ENCODE results near the gene P4HB. TPM values are rescaled to one million over a fixed set of nuclear protein-coding genes. Genes with fewer than 3 reads are reported as not detected.

P4HB gene
- polyA plus RNA-seq, 1 of the 3 experiments (the other 2 are of a cell fraction): 165 TPM

GRCh38 chr17:81877569-81877968 is 17.2 kb upstream of the P4HB start:
- Histone ChIP-seq H3K9me2 (no peaks in the 10 kb centered on the region), H3K4me2 (no peak overlapping the region), H4K20me1 (ENCODE audit: insufficient read depth) (no peaks in the 10 kb centered on the region), H3K27ac (ENCODE audit: low read depth in 2 of 2, low read length in 1 of 2) (no peak overlapping the region), H3K4me1 (ENCODE audit: control insufficient read depth in 1 of 2, insufficient read depth in 2 of 2, low read depth in 1 of 2, low read length in 1 of 2) (no peaks in the 10 kb centered on the region; a peak in 1 of 4 replicates), H3K36me3 (replicated peaks in 1 of 2; ENCODE audit: control insufficient read depth in 1 of 2, insufficient read depth in 2 of 2, low read length in 1 of 2) (peaks cover 15 to 38% of the 10 kb centered on the region in 2 experiments), H2AFZ (ENCODE audit: low read depth) (no peak overlapping the region), H3K4me3 (ENCODE audit: low read depth in 2 of 2, low read length in 1 of 2) (no peak overlapping the region), H3K9me3 (no peaks in the 10 kb centered on the region), H3F3A (replicated peaks; ENCODE audit: insufficient read depth) (peaks cover 59% of the 10 kb centered on the region), H3K27me3 (ENCODE audit: insufficient read depth) (no peaks in the 10 kb centered on the region), H3K9ac (no peak overlapping the region), H3K79me2 (ENCODE audit: insufficient read depth) (peaks cover 15% of the 10 kb centered on the region)
- ChIA-PET POLR2A (no interaction called here), CTCF (interaction anchor here (1.1 to 1.4 kb wide), 2 partner anchors 16 to 71 kb away, joined by 4 read pairs; no protein-coding TSS in a partner anchor)
- TF ChIP-seq, protein P1, sequence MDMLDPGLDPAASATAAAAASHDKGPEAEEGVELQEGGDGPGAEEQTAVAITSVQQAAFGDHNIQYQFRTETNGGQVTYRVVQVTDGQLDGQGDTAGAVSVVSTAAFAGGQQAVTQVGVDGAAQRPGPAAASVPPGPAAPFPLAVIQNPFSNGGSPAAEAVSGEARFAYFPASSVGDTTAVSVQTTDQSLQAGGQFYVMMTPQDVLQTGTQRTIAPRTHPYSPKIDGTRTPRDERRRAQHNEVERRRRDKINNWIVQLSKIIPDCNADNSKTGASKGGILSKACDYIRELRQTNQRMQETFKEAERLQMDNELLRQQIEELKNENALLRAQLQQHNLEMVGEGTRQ (IDR thresholded peaks at IDR 0.05; ENCODE audit: borderline replicate concordance, low read depth, low read length): no peak
- no peak for TF ChIP-seq PBX3 (IDR thresholded peaks at IDR 0.05)
- no peak for TF ChIP-seq GATA2 (CRISPR knock-in tag; IDR thresholded peaks at IDR 0.05)
- 95% methylated on average over 5 of the region's 5 CpGs for WGBS (ENCODE audit: low lambda C conversion rate)
- no peak for DNase-seq

- Histone ChIP-seq H3K36me3 (replicated peaks in 1 of 2; ENCODE audit: control insufficient read depth in 1 of 2, insufficient read depth in 2 of 2, low read length in 1 of 2) (peaks cover 15 to 22% of the 10 kb centered on the region in 2 experiments), H2AFZ (ENCODE audit: low read depth) (peak overlapping the region; percentile 69), H3K9me3 (no peaks in the 10 kb centered on the region), H3K4me2 (peak overlapping the region; percentile 100), H4K20me1 (ENCODE audit: insufficient read depth) (peaks cover 34% of the 10 kb centered on the region), H3K9ac (peak overlapping the region; percentile 99), H3K79me2 (ENCODE audit: insufficient read depth) (peaks cover 51% of the 10 kb centered on the region), H3K4me3 (ENCODE audit: low read depth in 2 of 2, low read length in 1 of 2) (peak overlapping the region; percentile 82 to 83), H3K4me1 (ENCODE audit: control insufficient read depth in 1 of 2, insufficient read depth in 2 of 2, low read depth in 1 of 2, low read length in 1 of 2) (peaks cover 24 to 40% of the 10 kb centered on the region in 2 experiments; a peak in 3 of 4 replicates), H3K27ac (ENCODE audit: low read depth in 2 of 2, low read length in 1 of 2) (peak overlapping the region; percentile 95), H3F3A (replicated peaks; ENCODE audit: insufficient read depth) (peaks cover 70% of the 10 kb centered on the region), H3K27me3 (ENCODE audit: insufficient read depth) (no peaks in the 10 kb centered on the region), H3K9me2 (no peaks in the 10 kb centered on the region)
- ChIA-PET CTCF (interaction anchor here (1.0 to 6.9 kb wide), 11 partner anchors 10 to 150 kb away, joined by 3 to 54 read pairs (median 22); partner anchors contain the start of genes ALYREF, ANAPC11, CENPX and LRRC45), POLR2A (interaction anchor here (0.5 to 2.4 kb wide), 11 partner anchors 10 to 344 kb away, joined by 3 to 16 read pairs (median 5); partner anchors contain the start of genes ARL16, HGS, MAFG and MCRIP1)
- WGBS (ENCODE audit: low lambda C conversion rate): 6% methylated on average over 28 of the region's 86 CpGs
- DNase-seq: peak; percentile 100
- TF ChIP-seq RXRA (IDR thresholded peaks at IDR 0.05; ENCODE audit: borderline replicate concordance, low read depth): no peak
- TF ChIP-seq NRF1 (IDR thresholded peaks at IDR 0.05; ENCODE audit: low read depth, low read length): peak; percentile 92
- TF ChIP-seq, protein P2, sequence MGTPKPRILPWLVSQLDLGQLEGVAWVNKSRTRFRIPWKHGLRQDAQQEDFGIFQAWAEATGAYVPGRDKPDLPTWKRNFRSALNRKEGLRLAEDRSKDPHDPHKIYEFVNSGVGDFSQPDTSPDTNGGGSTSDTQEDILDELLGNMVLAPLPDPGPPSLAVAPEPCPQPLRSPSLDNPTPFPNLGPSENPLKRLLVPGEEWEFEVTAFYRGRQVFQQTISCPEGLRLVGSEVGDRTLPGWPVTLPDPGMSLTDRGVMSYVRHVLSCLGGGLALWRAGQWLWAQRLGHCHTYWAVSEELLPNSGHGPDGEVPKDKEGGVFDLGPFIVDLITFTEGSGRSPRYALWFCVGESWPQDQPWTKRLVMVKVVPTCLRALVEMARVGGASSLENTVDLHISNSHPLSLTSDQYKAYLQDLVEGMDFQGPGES (IDR thresholded peaks at IDR 0.05; ENCODE audit: low read depth, low read length): no peak
- peak; percentile 86; the same call in 1 of the 2 replicates for TF ChIP-seq SIN3A (IDR thresholded peaks at IDR 0.05; ENCODE audit: borderline replicate concordance, low read depth, low read length)
- TF ChIP-seq TEAD4 (IDR thresholded peaks at IDR 0.05; ENCODE audit: borderline replicate concordance, insufficient read depth): peak; percentile 54; the same call in 1 of the 2 replicates
- TF ChIP-seq GATA2 (CRISPR knock-in tag; IDR thresholded peaks at IDR 0.05): no peak
- TF ChIP-seq CHD2 (IDR thresholded peaks at IDR 0.05; ENCODE audit: low read length, partially characterized antibody): peak; percentile 51
- peak; percentile 95; the same call in 1 of the 2 replicates for TF ChIP-seq ELF1 (IDR thresholded peaks at IDR 0.05)
- TF ChIP-seq JUND (IDR thresholded peaks at IDR 0.05): no peak
- peak; percentile 90 for TF ChIP-seq TAF1 (IDR thresholded peaks at IDR 0.05; ENCODE audit: borderline replicate concordance, low read depth, low read length)
- TF ChIP-seq ZBTB33 (IDR thresholded peaks at IDR 0.05; ENCODE audit: borderline replicate concordance, low read depth): peak; percentile 68; the same call in 1 of the 2 replicates
- TF ChIP-seq NFIC (IDR thresholded peaks at IDR 0.05; ENCODE audit: borderline replicate concordance): no peak
- TF ChIP-seq EZH2phosphoT487 (IDR thresholded peaks at IDR 0.05; ENCODE audit: borderline replicate concordance, low read depth): no peak
- TF ChIP-seq, protein P3, sequence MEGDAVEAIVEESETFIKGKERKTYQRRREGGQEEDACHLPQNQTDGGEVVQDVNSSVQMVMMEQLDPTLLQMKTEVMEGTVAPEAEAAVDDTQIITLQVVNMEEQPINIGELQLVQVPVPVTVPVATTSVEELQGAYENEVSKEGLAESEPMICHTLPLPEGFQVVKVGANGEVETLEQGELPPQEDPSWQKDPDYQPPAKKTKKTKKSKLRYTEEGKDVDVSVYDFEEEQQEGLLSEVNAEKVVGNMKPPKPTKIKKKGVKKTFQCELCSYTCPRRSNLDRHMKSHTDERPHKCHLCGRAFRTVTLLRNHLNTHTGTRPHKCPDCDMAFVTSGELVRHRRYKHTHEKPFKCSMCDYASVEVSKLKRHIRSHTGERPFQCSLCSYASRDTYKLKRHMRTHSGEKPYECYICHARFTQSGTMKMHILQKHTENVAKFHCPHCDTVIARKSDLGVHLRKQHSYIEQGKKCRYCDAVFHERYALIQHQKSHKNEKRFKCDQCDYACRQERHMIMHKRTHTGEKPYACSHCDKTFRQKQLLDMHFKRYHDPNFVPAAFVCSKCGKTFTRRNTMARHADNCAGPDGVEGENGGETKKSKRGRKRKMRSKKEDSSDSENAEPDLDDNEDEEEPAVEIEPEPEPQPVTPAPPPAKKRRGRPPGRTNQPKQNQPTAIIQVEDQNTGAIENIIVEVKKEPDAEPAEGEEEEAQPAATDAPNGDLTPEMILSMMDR (IDR thresholded peaks at IDR 0.05): peak; percentile 37; the same call in 1 of the 2 replicates
- TF ChIP-seq MEF2A (IDR thresholded peaks at IDR 0.05; ENCODE audit: borderline replicate concordance, low read depth): no peak
Observed at GRCh38 chr17:81871387-81872230, 11.3 kb upstream of the P4HB start.

All from SK-N-SH (cell line).